Measurements from ENCODE around the gene PTPRN. TPM values are rescaled to one million over a fixed set of nuclear protein-coding genes. Genes with fewer than 3 reads are reported as not detected.

Gene PTPRN
- total and polyA plus RNA-seq, 2 of the 4 experiments (the other 2 are of a cell fraction), result 5.2 to 22.0 TPM

DNA sequence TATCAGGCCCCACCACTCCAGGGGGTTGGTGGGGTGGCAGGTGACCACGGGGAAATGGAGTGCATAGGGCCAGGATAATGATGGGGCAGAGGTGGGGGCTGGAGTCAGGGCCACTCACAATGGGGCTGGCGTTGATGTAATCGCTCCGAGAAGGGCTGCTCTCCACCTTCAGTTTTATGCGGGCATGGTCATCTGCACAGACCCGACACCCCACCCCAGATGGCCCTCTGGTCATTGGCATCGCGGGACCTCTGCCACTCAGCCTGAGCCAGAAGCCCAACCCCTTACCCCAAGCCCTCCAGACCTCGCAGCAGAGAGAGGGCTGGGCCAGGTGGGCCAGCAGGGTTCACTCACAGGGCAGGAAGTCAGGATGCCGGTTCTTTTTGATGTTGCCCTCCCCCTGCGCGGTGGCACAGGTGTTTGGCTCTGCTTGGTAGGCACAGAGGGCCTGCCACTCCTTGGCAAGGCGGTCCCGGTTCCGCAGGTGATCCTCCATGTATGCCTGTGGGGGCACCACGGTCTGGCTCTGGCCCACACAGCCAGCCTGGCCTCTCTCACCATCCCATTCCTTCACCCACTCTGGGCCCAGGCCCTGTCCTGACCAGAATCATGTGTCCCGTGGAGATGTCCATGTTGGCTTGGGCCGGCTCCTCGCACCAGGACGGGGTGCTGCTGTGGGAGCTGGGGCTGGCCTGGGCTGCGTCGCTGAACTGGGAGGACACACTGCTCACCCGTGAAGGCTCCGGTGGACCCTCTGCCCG, 12.4 kb downstream of the PTPRN start:
- Histone ChIP-seq H4K20me1 (ENCODE audit: insufficient read depth, low read length) (no peaks in the 10 kb centered on the region), H2AK5ac (ENCODE audit: low read depth, low read length) (no peak overlapping the region), H3K27me3 (ENCODE audit: control insufficient read depth, insufficient read depth, low read length) (no peaks in the 10 kb centered on the region), H3K27ac (ENCODE audit: insufficient read depth, low read length) (no peak overlapping the region), H3K4ac (ENCODE audit: low read depth, low read length) (no peak overlapping the region), H4K8ac (ENCODE audit: low read depth in 2 of 2, low read length in 2 of 2) (no peak overlapping the region), H2BK15ac (ENCODE audit: low read depth, low read length) (no peak overlapping the region), H3K9ac (ENCODE audit: low read depth, low read length) (no peak overlapping the region), H4K91ac (ENCODE audit: insufficient read depth, low read depth, low read length) (no peak overlapping the region), H3K23ac (ENCODE audit: low read depth, low read length) (no peak overlapping the region), H3K4me1 (ENCODE audit: control insufficient read depth, insufficient read depth, low read length) (peaks cover 8% of the 10 kb centered on the region; the same call in 1 of the 2 replicates), H2AK9ac (replicated peaks; ENCODE audit: low read depth, low read length, poor library complexity) (no peak overlapping the region), H3K18ac (ENCODE audit: low read depth, low read length) (no peak overlapping the region), H3K36me3 (ENCODE audit: control insufficient read depth, insufficient read depth, low read length) (no peaks in the 10 kb centered on the region), H3K14ac (replicated peaks; ENCODE audit: low read depth, low read length) (no peak overlapping the region), H2BK120ac (ENCODE audit: low read depth, low read length) (no peak overlapping the region), H4K5ac (ENCODE audit: low read depth, low read length) (no peak overlapping the region), H2BK5ac (ENCODE audit: low read depth, low read length, poor library complexity, severe bottlenecking) (no peak overlapping the region), H3K79me1 (ENCODE audit: low read depth in 1 of 2, low read length in 2 of 2) (no peaks in the 10 kb centered on the region), H2BK20ac (ENCODE audit: low read depth, low read length) (no peak overlapping the region), H3K4me3 (ENCODE audit: insufficient read depth, low read depth, low read length) (no peak overlapping the region), H2AFZ (replicated peaks; ENCODE audit: low read length, poor library complexity) (no peak overlapping the region), H3K56ac (ENCODE audit: extremely low read depth, insufficient read depth, low read length) (no peak overlapping the region), H3K4me2 (ENCODE audit: low read depth, low read length) (no peak overlapping the region), H3K9me3 (ENCODE audit: control insufficient read depth, insufficient read depth, low read length) (no peaks in the 10 kb centered on the region), H3K9me1 (ENCODE audit: insufficient read depth, low read length) (no peaks in the 10 kb centered on the region)
- dilution Hi-C loops (cut with HindIII; ENCODE audit: low sequenced_read_pairs, unreplicated experiment) (no loop called here), intact Hi-C loops (cut with micrococcal nuclease) (loop anchor here (5.0 kb wide), 2 partner anchors 235 to 240 kb away; no protein-coding TSS in a partner anchor), in situ Hi-C loops (cut with MboI; ENCODE audit: low sequenced_read_pairs) (loop anchor here (5.0 kb wide), 1 partner anchor 125 kb away; the partner anchor contains the start of gene SLC23A3)
- no peak for DNase-seq
- POLR2A ChIA-PET (ENCODE audit: unreplicated experiment), result no interaction called here
- no TSS peak for BruUV-seq (replicated peaks)
- TF ChIP-seq CHD1 (IDR thresholded peaks at IDR 0.05; ENCODE audit: low read depth, low read length) (no peak), ELK1 (IDR thresholded peaks at IDR 0.05; ENCODE audit: borderline replicate concordance, low read depth, low read length) (no peak), RCOR1 (IDR thresholded peaks at IDR 0.05; ENCODE audit: insufficient replicate concordance, low read length) (no peak), FOS (IDR thresholded peaks at IDR 0.05; ENCODE audit: low read depth, low read length) (no peak), MXI1 (IDR thresholded peaks at IDR 0.05; ENCODE audit: borderline replicate concordance, low read depth, low read length) (no peak), BHLHE40 (IDR thresholded peaks at IDR 0.05; ENCODE audit: low read depth, low read length) (no peak)
- no peak for ATAC-seq (ENCODE audit: low read depth)
- CTCF ChIA-PET, result no interaction called here
- 95% methylated on average over 17 of the region's 25 CpGs; no CpG with 5 or more reads in 1 of the 2 experiments for WGBS, 2 experiments (ENCODE audit: extremely low coverage in 2 of 2, insufficient read length in 1 of 2)
